ENCODE data around the gene REV1.
A peak's percentile ranks its signal among the peaks of the same experiment; 100 is the strongest.

The REV1 gene

DNA sequence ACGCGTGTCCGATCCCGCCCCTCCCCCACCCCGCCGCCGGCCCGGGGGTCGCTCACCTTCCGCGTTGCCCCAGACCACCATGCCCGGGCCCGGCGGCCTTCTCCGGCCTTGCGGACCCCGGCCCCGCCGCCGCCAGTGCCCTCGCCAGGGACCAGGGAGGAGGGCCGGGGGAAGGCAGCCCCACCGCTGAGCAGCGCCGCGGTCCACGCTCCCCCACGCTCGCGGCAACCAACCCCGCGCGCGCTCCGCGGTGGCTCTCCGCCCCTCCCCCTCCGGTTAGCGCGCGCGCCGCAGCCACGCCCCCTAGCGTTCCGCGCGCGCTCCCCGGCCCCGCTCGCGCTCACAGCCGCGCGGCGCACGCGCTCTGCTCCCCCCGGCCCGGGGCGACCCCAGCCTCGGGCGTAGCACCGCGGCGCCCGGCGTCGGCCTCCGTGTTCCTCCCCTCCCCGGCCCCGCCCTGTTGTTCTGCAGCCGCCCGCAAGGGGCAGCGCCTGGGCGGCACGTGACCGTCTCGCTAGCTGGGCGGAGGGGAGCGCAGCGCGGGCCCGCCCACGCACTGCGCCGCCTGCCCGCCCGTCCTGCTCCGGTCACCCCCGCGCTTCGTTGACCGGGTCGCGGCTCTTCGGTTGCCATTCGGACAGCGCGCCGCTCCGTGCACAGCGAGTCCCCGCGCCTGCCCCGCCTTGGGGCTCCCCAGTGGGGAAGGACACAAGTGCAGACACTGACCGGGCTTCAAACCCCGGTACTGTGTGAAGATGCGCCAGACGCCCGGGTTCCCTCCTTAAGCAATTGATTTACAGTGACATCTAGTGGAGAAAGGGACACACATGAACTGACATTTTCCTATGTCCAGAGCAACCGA, at the start of gene REV1:
REV1 (minus strand) TSS at position 257 of the 862 bp plus-strand sequence. CDS start 25,042 bp downstream, outside the sequence.
- DNase-seq (ENCODE audit: low spot score): peak; percentile 94

DNA sequence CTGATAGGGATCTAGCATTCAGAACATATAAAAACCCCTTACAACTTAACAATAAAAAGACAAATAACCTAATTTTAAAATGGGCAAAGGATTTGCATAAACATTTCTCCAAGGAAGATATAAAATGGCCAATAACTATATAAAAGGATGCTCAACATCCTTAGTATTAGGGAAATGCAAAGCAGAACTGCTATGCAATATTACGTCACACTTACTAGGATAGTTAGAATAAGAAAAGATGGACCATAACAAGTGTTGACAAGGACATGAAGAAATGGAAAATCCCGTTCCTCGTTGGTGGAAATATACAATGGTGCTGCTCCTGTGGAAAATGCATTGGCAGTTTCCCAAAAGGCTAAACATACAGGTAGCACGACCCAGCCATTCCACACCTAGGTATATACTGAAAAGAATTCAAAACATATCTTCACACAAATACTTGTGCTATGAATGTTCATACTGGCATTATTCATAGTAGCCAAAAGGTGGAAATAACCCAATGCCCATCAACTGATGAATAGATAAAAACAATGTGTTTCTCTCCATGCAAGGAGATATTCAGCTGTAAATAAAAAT, 48.2 kb upstream of the REV1 start:
- DNase-seq (ENCODE audit: low spot score): no peak

GRCh38 chr2:99524056-99524455, 34.2 kb upstream of the REV1 start:
- DNase-seq (ENCODE audit: low spot score): no peak

- no peak for DNase-seq (ENCODE audit: low spot score)
These were observed 32.3 kb upstream of the REV1 start for GRCh38 chr2:99522157-99522556.

GRCh38 chr2:99520813-99521212, 31.0 kb upstream of the REV1 start:
- DNase-seq (ENCODE audit: low spot score): no peak

GRCh38 chr2:99520195-99520594, 30.4 kb upstream of the REV1 start:
- no peak for DNase-seq (ENCODE audit: low spot score)

DNA sequence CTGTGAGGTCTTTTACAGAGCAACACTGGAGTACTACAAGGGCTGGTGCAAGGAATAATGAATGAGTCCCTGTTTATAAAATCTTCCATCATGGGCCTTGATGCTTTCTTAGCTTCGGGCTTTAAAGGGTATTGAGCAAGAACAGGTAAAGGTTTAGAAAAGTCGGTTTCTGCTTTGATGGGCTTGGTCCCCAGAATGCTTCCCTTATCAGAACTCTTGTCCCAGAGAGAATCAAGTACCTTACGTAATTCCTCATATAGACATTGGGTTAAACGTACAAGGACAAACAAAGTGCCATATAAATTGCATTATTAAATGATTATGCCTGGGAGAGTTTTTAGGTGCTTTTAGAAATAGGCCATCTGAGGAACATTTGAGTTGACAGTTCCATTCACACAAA, 24.5 kb upstream of the REV1 start:
- no peak for DNase-seq (ENCODE audit: low spot score)

GRCh38 chr2:99512181-99512591, 22.4 kb upstream of the REV1 start:
- DNase-seq (ENCODE audit: low spot score): no peak

GRCh38 chr2:99509387-99509786, 19.6 kb upstream of the REV1 start:
- no peak for DNase-seq (ENCODE audit: low spot score)

GRCh38 chr2:99507937-99508818, 18.4 kb upstream of the REV1 start:
- no peak for DNase-seq (ENCODE audit: low spot score)

DNA sequence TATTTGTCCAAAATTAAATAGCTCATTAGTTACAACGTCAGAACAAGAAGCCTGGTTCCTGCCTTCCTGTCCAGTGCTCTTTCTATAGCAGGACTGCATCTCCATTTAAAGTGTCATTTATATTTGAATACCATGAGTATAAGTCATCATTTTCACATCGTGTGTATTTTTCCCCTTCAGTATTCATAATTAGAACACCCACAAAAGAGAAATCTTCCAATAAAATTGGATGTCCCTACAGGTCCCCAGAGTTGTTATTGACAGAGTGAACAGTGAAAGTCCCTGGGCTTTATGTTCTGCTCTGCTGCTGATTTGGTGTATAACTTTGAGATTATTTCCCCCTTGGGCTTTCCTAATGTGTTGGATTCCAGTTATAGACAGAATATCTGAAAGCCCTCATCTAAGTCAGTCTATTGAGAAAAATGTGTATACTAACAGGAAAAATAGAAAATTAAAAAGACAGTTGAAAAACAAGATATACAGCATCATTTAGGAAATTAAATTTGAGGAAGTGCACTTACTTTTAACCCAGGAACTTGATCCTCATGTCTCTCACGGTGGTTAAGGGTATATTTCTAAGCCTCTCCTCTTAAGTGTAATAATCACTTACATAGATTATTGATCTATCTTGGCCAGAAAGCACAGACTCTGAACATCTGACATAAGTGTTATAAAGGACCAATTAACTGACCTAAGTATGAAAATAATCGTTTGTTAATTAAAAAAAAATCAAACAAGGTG, 15.2 kb upstream of the REV1 start:
- no peak for DNase-seq (ENCODE audit: low spot score)

DNA sequence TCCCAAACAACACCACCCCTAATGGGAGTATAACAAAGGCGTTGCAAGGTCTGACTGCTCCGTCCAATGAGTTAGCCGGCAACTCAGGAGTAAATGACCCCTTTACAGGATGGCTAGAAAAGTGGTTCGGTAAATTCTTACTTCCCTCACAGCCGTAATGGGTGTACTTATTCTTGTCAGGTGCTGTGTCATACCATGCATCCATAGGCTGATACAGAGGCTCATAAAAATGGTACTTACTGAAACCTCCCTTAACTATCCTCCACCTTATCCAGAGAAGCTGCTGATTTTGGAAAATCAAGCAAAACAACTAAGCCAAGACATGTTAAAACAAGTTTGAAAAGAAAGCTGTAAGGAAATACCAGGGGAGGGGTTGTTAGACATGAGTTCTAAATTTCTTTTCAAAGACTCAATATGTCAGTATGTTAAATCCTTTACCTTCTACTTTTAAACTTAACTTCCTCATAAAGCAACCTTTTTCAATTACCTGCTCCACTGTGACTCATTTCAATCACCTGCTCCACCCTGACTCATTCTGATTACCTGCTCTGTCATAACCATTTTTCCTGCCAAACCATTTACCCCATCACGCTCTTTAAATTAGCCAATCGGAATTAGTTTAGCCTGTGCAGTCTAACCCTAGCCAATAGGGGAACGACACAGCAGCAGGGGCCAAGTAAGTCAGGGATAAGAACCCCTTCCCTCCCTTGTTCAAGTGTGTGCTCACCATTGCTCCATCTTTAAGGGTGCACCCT, 14.0 kb upstream of the REV1 start:
- peak; percentile 17 for DNase-seq (ENCODE audit: low spot score)

GRCh38 chr2:99496021-99496420, 6.2 kb upstream of the REV1 start:
- DNase-seq (ENCODE audit: low spot score): no peak

DNA sequence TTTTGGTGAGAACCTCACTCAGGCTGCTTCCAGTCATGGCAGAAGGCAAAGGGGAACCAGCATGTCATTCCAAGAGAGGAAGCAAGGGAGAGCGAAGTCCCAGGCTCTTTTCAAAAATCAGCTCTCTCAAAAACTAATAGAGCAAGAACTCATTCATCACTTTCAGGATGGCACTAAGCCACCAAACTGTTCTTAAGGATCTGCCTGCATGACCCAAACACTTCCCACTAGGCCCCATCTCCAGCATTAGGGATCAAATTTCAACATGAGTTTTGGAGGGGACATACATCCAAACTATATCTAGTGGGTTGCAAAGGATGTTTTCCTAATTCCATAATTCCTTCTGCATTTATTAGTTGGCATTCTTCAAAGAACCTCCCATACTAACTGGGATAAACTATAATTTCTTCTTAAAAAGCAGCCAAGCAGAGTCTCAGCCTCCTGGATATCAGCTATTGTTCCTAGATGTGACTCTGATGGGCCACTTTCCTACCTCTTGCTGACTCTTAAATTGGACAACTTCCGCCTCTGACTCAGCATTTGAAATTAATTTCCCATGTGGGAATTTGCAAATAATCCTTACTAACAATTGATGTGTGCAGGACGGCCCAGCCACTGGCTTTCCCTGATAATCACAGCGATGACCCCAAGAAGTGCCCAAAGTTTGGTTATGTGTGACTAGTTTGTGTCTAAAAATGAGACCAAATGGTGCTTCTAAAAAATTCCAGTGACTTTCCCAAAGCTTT, 5.5 kb upstream of the REV1 start:
- no peak for DNase-seq (ENCODE audit: low spot score)

DNA sequence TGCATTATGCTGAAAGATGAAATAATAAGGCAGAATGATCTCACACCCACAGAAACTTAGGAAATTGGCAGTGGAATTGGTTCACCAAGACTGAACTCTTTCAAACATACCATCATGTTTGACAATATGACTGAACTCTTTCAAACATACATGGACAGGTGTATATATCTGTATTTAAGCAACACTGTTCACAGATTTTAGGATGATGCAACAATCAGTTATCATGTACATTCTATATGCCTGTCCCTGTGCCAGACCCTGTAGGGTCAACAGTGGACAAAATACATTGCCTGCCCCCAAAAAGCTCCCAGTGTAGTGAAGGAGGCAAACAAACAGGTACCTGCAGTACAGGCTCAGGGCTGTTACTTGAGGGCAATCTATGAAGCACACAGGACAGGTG, 2.9 kb upstream of the REV1 start:
- no peak for DNase-seq (ENCODE audit: low spot score)

DNA sequence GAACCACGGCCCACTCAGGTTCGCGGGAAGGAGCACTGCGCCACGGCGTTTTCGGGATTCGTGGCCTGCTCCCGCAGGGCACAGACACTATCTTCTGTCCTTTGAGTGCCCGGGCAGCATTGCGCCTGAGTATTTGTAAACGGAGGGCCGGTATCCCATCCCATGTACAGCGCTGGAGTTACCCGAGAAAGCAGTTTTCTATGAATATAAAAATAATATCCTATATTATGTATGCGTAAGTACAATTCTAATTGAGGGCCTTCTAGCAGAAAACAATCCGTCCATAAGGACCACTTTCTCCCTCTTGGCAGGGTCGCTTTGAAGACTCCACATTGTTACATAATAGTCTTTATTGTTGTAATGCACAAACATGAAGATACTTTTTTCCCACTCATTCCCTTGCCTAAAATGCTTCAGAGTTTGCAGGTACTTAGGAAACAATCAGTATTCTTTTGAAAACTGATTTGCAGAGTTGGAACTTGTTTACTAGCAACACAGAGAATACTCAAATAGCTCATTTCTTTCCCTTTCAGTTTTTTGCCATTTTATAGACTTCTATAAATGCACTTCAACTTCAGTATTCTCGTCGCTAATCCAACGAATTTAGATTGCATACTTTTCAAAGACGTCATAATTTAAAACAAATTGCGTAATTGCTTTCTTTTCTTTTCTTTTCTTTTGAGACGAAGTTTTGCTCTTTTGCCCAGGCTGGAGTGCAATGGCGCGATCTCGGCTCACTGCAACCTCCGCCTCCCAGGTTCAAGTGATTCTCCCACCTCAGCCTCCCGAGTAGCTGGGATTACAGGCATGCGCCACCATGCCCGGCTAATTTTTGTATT, 1.0 kb upstream of the REV1 start:
- DNase-seq (ENCODE audit: low spot score): no peak

- peak; percentile 30 for DNase-seq (ENCODE audit: low spot score)
These were observed 605 bp downstream of the REV1 start for GRCh38 chr2:99489063-99489760.

GRCh38 chr2:99488539-99489062, 1.2 kb downstream of the REV1 start:
- DNase-seq (ENCODE audit: low spot score): no peak

DNA sequence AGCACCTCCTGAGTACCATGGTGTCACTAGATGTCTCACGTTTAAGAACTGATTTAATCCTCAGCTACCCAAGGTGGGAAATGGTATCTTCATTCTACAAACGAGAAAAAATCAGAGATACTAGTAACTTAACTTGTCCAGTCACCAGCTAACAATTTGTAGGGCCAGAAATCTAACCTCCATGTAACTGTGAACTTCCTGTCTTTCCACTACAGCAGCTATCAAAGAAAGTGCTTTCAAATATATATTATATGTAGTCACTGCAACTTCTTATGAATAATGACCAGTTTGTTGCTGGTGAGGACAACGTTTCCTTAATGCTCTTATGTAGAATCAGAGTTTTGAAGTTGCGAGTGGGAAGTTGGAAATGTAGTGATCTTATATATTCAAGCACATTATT, 1.9 kb downstream of the REV1 start:
- DNase-seq (ENCODE audit: low spot score): no peak
